NCI-H1048 (cell line): ENCODE results near the gene ARID5B.

ENCODE experiments used
- DNase-seq: peaks from one replicate; lab custom pipeline; 2025; lab: John Stamatoyannopoulos, UW

ARID5B gene

DNA sequence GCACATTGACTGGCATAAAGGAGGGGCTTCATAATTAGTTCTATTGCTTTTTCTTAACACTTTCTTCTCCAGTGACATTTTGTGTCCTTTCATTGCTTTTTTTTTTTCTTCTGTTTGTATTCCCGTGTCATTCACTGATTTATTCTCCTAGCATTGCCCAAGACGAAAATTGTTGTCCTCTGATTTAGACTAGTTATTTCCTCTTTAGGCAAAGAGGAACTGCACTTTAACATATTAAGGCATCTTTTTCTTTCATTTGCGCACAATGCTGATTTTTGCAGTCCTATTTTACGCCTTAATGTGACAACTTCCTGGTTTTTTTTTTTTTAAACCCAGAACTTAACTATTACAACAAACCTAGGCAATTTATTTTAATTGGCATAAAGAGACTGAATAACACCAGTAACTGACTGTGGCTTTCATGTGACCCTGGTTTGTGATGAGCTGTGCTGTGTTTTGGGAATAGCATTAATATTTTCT, 39.7 kb downstream of the ARID5B start:
- no peak for DNase-seq

DNA sequence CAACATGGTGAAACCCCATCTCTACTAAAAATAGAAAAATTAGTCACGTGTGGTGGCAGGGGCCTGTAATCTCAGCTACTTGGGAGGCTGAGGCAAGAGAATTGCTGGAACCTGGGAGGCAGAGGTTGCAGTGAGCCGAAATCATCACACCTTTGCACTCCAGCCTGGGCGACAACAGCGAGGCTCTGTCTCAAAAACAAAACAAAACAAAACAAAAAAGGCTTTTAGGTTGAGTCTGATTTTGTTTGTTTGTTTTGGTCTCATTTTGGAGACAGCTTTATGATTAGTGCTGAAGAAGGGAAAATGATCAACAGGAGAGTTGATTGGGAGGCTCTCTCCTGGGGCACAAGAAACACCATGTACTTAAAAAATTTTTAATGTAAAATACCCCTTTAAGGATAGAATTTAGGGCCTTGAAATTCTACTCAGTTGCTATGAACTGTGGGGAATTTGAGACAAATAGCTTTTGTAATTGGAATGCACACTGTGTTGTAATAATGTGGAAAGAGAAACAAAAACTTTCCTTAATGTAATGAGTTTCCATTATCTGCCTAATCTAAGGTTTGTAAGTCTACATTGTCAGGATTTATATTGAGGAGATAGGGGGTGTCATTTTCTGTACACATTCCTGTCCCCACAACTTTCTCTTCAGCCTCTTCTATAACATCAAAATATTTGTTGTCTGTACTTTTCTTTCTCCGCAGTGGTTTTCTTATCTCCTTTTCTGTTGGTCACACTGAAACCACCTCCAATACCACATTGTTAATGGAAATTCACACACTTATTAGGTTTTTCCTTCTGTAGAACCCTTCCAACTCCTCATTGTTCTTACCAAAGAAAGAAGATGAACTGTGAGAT, 41.3 kb downstream of the ARID5B start:
- no peak for DNase-seq

DNA sequence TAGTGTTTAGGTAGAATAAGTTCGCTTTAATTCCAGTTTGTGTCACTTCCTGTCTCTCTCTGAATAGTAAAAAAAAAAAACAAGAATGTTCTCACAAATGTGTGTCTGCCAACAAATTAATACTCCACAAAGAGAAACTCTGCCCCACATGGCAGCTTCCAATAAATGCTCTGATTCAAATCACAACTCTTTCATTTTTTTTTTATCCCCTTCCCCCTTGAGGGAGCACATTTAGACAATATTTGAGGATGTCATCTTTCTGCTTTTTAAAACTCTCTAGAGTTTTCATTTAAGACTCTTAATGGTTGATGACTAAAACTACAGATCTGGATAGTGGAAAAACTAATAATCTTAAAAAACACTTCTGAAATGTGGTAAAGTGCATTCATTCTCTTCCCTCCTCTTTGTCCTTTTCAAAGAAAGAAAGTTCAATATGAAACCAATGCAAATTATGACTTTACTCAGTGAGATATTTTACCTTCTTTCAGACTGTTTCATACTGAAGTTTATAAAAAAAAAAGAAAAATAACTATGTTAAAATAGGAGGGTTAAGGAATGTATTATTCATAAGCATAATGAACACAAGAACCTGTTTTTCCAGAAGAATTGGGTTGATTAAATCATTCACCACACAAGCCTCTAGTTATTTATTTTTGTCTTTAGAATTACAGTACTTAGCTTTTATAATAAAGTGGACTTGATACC, 42.3 kb downstream of the ARID5B start:
- peak; percentile 34 for DNase-seq

DNA sequence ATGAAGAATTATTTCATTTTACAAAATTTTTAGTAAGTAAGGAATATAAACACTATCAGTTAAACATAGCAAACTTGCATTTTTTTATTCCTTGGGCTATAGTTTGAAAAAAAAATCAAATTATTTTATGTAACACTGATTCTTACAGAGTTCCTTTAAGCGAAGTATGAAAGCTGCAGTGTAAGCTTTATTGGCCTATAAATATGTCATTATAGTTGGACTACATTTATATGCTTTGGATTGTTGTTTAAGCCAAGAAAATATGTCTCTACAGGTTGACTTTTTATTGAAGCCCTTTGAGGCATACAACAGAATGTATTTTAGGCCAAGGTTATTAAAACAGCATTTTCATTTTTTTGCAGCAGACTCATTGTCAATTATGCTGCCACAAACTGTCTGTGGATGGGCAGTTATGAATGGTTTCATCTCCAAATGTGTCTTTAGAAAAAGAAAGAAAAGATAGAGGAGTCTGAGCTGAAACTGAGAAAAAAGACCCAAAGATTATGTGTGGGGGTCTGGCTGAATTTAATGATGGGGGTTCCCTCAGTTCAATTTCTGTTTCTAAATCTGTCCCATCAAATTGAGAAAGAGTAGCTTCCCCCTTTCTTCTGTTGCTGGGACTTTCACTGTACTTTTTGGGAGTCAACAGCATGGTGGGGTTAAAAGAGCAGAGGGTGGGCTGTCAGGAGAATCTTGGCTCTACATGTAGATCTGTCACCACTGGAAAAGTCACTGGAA, 43.1 kb downstream of the ARID5B start:
- peak; percentile 13 for DNase-seq

DNA sequence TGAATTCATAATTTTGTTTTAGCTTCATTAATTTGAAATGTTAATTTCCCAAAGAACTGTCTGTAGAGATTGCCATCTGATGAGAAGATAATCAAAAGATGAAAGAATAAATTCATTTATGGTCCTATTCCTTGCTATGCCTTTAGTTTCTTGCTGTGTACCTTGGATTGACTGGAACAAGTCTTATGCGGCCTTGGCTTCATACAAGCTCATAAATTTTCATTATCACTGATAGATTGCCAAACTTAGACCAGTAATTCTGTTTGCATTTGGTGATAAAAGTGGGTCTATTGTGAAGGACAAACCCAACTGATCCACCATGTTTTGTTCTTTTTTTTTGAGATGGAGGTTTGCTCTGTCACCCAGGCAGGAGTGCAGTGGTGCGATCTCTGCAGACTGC, 48.2 kb downstream of the ARID5B start:
- no peak for DNase-seq

DNA sequence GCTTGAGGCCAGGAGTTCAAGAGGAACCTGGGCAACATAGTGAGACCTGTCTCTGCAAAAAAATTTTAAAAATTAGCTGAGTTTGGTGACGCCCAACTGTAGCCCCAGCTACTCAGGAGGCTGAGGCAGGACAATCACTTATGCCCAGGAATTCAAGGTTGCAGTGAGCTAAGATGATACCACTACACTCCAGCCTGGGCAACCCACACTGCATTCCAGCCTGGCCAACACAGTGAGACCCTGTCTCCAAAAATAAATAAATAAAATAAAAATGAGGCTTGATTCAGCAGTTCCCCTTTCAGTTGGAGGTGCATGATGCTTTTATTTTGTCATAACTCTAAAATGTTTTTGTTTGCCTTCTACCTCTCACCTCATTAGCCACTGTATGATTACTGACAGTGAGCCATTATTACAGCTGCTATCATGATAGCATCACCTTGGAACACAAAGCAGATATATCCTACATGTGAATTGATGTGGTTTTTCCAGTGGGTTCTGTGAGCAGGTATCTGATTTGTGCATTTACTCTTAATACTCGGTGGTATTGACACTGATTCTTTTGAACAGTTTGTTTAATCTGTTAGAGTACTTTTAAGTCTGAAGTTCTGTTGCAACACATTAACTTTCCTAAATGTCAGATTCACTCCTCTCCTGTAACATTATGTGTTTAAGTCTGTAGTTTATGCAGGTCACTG, 49.1 kb downstream of the ARID5B start:
- no peak for DNase-seq

DNA sequence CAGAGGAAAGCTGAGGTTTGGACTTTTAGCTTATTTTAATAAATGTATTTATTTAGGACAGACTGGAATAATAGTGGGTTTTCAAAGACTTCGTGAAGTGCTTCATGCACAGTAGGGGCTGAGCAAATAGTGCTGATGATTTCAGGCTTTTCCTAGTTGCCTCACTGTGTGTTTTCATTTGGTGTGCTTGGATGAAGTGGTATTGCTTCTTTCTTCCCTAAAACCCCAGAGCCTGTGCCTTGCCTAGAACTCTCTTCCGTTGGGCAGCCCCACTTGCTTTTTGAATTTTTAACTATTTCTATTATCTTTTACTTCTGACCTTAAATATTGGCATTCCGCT, 49.6 kb downstream of the ARID5B start:
- DNase-seq: no peak

DNA sequence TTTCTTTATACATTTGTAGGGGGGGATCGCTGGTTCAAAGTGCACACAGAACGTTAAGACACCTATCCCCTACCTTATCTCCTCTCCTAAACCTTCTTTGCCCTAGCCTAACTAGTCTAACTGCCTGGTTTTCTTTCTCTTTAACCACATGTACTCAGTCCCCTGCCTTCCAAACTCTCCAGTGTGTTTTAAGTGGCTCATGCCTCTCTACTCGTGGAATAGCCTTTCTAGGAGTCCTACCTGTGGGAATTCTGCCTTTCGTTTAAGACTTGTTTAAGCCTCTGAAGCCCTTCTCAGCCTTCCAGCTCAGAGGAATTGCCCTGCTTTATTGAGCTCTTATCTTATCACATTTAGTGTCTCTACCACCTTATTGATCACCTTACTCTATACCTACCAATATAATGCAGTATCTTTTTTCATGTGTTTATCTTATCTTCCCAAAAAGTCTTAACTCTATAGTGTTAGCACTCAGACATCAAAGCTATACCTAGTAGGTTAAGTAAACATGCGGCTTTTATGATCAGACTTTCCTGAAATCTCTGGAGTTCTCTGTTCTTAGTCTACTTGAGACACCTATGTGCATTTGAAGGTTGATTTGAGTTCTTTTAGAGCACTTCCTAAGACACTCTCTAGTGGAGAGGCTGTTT, 50.7 kb downstream of the ARID5B start:
- DNase-seq: no peak

DNA sequence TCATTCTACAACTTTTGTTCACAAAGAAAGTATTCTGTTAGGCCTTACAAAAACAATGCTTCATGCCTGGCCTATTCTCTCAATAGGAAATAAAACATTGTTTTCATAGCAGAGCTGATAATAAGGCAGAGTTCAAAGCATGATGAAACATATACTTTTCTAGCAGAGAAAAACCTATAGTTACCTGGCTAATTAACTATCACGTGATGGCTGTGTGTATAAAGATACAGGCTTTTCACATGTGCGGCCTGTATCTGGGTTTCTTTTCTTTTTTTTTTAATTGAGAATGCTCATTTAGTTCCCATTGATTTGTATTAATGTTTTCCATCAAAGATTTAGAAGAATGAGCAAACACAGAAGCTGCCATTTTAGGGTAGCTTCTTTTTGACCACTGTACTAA, 51.7 kb downstream of the ARID5B start:
- no peak for DNase-seq

DNA sequence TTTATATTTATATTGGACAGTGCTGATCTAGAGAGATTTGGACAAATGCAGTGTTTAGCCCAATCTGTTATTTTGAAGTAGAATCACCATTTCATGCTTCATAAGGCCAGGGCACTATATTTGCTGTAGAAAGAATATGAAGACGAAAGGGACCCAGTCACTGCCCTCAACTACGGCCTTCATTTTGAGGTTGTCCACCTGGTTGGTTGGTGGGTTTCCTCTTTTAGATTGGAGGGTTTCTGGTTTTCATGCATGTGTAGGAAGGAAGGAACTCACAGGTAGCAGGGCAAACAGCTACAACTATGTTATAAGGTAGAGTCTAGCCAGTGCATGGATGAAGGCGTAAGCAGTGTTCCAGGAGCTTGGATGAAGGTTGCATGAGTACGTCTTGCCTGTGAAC, 56.3 kb downstream of the ARID5B start:
- no peak for DNase-seq

DNA sequence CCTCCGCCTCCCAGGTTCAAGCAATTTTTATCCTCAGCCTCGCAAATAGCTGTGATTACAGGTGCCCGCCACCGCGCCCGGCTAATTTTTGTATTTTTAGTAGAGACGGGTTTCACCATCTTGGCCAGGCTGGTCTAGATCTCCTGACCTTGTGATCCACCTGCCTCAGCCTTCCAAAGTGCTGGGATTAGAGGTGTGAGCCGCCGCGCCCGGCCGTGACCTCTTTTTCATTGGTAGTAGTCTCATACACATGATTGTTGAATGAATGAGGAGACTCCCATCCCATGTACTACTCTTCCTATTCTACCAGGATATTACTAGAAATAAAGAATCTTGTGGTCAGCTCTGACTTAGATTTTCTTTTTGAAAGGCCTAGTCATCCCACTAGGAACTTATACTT, 56.8 kb downstream of the ARID5B start:
- no peak for DNase-seq

DNA sequence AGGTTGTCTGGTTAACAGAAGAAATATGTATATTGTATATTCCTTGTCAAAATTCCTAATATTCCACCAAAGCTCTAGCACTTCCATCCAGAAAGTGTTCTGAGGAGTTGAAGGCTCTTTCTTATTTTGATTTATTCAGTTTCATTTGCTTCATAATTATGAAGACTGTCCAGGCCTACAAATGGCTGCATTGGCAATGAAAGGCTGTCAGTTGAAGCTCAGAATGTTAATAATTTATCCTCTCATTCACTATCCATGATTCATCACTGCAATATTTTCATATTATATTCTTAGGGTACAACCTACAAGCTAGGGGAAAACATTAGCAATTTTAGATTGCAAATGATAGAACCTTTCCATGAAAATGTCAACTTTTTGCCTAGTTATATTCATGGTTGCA, 57.3 kb downstream of the ARID5B start:
- no peak for DNase-seq

DNA sequence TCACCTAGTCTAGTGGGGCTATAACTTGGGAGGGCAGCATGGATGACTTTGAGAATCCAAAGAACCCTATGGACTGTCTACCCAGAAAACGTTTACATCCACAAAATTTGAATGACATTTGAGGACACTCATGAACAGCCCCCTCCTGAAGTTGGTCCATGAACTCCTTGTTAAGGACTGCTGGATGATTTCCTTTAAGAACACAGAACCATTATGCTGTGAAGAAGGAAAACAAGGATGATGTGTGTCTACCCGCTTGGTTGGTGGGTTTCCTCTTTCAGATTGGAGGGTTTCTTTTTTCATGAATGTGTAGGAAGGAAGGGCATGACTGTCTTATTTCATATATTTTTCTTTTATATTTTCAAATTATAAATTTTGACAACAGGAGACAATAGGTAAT, 58.3 kb downstream of the ARID5B start:
- no peak for DNase-seq

DNA sequence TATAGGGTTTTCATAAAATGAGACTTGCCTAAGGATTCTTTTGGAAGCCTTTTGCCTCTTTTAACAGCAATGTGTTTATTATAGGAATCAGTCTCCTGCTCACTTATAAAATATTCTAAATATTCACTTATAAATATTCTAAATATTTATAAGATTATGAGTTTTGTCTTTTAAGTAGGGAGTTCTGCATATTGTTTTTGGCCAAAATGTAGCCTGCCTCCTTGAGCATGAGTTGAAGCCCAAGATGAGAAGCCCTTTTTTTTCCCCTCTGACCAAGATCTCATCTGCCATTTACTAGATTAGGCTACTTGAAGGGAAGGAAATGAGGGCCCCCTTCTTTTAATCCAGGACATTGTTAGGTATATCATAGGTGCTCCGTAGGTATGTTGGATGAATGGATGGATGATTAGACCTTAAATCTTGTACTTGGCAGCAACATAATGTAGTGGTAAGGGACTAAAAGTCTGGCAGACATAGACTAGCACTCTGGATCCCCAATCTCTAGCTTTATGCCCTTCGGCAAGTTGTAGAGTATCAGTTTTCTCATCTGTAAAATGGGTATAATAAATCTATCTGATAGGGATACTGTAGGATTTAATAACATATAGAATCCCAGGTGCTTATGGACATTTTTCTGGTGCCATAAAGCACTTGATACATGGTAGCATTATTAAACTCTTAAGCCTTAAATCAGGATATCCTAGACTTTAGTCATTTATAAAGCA, 59.1 kb downstream of the ARID5B start:
- DNase-seq: no peak

DNA sequence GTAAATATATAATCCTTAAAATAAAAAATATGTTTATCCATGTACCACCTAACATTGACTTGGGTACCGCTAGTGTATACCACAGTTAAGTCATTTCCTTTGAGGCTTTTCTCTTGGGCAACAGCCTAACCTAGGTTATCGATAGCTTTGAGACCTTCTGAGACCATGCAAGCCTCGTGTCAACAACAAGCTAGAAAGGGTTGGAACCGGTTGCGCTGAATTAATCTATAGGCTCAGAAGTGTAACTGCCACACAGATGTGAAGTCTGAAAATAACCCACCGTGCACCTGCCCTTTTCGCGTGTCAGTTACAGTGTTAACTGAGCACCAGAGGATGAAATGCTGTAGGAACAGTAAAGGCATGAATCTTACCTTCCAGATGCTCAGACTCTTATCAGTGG, 59.8 kb downstream of the ARID5B start:
- no peak for DNase-seq

DNA sequence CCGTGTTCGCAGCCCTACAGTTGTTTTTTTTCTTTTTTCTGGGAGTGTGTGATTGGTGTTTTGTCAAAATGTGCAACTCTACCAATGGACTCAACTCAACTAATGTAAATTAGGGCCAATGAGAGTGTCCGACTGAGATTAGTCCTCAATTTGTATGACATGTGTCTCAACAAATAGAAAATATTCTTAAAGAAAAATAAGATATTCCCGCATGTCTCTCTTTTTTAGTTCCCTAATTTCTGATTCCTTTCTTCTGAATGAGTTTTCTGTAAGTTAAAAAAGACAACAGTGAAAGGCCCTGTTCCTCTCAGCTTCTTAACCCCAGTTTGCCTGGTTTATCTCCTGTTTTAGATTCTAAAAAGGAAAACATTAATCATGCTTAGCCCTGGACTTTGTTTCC, 61.5 kb downstream of the ARID5B start:
- no peak for DNase-seq

DNA sequence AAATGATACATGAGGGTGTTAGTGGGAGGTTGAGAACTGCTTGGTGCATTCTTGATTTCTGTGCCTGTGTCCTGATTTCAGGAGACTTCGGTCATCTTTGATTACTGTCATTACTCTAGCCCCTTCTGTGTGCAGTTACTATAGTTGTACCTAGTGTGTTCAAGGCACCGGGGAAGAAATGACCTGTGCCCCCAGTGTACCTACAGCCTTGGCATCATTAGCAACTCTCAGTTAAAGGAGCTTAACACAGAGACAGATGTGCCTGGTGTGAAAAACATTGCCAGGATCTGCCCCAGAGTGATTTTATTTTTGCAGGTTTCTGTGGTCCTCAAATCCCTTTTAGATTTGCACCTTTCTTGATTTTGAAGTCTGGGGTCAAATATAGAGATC, 62.2 kb downstream of the ARID5B start:
- no peak for DNase-seq

DNA sequence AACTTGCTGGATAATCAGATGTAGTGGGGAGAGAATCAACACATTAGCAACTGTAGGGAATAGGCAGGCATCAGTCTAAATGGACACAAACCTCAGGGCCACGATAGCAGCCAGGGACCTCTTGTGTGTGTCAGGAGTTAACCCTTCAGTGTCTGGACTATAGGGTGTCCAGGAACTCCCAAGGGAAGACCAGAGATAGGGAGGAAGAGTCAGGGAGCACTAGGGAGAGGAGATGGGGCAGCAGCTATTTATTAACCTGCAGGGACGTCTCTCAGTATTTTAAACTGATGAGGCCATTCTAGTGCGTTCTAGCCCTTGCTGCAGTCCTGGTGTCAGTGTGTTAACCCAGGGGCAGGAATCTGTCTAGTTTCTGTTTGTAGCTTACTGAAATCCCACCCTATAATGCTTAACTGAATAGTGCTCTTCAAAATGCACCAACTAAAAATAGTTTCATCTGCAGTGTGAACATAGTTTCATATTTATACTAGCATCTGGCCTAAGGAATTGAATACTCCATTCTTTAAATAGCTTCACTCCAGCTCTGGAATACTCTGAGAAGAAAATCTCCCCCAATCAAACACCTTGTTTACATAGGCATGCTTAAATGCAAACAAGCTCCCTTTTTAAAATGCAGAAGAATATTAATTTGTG, 62.7 kb downstream of the ARID5B start:
- no peak for DNase-seq

DNA sequence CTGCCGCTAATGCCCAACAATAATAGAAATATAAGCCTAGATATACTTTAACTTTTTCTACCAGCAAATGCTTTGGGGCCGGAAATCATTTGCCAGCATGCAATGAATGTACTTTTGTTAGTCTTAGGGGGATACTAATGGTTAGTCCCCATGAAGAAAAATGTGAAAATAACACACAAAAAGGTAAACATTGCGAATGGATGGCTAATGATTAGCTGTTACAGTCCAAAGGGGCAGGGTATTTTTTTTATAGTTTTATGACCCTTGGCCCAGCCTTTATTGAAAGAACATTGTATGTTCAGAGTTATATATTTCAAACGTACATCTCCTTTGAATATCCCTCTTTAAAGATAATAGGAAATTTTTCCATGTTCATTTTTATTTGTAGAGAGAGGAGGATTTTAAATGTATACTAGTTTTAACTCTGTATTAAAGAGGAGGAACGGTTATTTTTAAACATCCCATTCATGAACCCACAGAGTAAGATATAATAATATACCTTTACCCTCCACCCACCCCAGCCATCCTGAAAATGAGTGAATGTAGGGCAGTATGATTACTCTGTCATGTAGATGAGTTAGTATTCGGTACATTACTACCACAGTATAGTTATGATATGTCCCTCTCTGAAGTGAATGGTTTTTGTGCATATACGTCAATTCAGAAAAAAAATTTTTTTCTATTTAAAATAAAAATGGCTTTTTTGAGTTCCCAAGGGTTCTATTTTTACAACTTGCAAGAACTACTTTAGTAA, 63.6 kb downstream of the ARID5B start:
- no peak for DNase-seq
